HEK293T (cell line): Measurements from ENCODE around the gene CIT.
"Not testable (repeated sequence)": the region's sequence is repeated elsewhere in the genome, so short reads cannot be mapped to it uniquely, and the experiment has no call there.

Source experiments
- CTCF ChIA-PET: fragments of 350-600 bp; formaldehyde crosslinking; extraction: SDS; loops from one replicate; lab custom pipeline; 2021; ENCODE audit warnings: antibody characterized with exemption, inconsistent platforms; lab: Yijun Ruan, JAX
- POLR2A ChIA-PET: fragments of 350-600 bp; formaldehyde crosslinking; extraction: SDS; loops from one replicate; lab custom pipeline; 2020; ENCODE audit warnings: antibody characterized with exemption, inconsistent platforms; lab: Yijun Ruan, JAX
- DNase-seq: peaks from one replicate; pipeline ENCODE4 v3.0.0; 2012; ENCODE audit warnings: mixed read lengths; ENCODE audit errors: extremely low spot score
- ARNT ChIP-seq: fragments of 450-650 bp; IDR thresholded peaks from 2 replicates; pipeline ENCODE4 v1.6.1; 2017; ENCODE audit warnings: mild to moderate bottlenecking
- BHLHE40 ChIP-seq: fragments of 450-650 bp; IDR thresholded peaks from 2 replicates; pipeline ENCODE4 v1.6.1; 2016; ENCODE audit warnings: mild to moderate bottlenecking, moderate library complexity, borderline replicate concordance
- CTBP1 ChIP-seq: fragments of 450-650 bp; IDR thresholded peaks from 2 replicates; pipeline ENCODE4 v1.6.1; 2016; ENCODE audit warnings: borderline replicate concordance
- ELF4 ChIP-seq: fragments of 450-650 bp; IDR thresholded peaks from 2 replicates; pipeline ENCODE4 v1.6.1; 2017; ENCODE audit warnings: antibody characterized with exemption
- FOXA1 ChIP-seq: fragments of 450-650 bp; IDR thresholded peaks from 2 replicates; pipeline ENCODE4 v1.6.1; 2016; ENCODE audit warnings: mild to moderate bottlenecking
- FOXK2 ChIP-seq: fragments of 450-650 bp; IDR thresholded peaks from 2 replicates; pipeline ENCODE4 v1.6.1; 2016; ENCODE audit warnings: mild to moderate bottlenecking
- FOXM1 ChIP-seq: fragments of 450-650 bp; IDR thresholded peaks from 2 replicates; pipeline ENCODE4 v1.6.1; 2017; ENCODE audit warnings: mild to moderate bottlenecking, borderline replicate concordance
- HDGF ChIP-seq: fragments of 450-650 bp; IDR thresholded peaks from 2 replicates; pipeline ENCODE4 v1.6.1; 2017; ENCODE audit warnings: antibody characterized with exemption, borderline replicate concordance
- L3MBTL2 ChIP-seq: fragments of 450-650 bp; conservative IDR thresholded peaks from 2 replicates; pipeline ENCODE4 v1.6.1; 2016; ENCODE audit warnings: mild to moderate bottlenecking
- LEF1 ChIP-seq: fragments of 450-650 bp; IDR thresholded peaks from 2 replicates; pipeline ENCODE4 v1.6.1; 2017; ENCODE audit warnings: mild to moderate bottlenecking, borderline replicate concordance
- NFRKB ChIP-seq: fragments of 450-650 bp; IDR thresholded peaks from 2 replicates; pipeline ENCODE4 v1.6.1; 2016; ENCODE audit warnings: mild to moderate bottlenecking, moderate library complexity
- PKNOX1 ChIP-seq: fragments of 450-650 bp; IDR thresholded peaks from 2 replicates; pipeline ENCODE4 v1.6.1; 2016
- SP1 ChIP-seq: fragments of 450-650 bp; IDR thresholded peaks from 2 replicates; pipeline ENCODE4 v1.6.1; 2017
- SUZ12 ChIP-seq: fragments of 450-650 bp; IDR thresholded peaks from 2 replicates; pipeline ENCODE4 v1.6.1; 2016; ENCODE audit warnings: mild to moderate bottlenecking
- TARDBP ChIP-seq: fragments of 450-650 bp; IDR thresholded peaks from 2 replicates; pipeline ENCODE4 v1.6.1; 2016
- ZNF384 ChIP-seq: fragments of 450-650 bp; IDR thresholded peaks from 2 replicates; pipeline ENCODE4 v1.6.1; 2016

CIT gene

GRCh38 chr12:119712721-119713120 is 164.4 kb downstream of the CIT start:
- POLR2A ChIA-PET: no interaction called here
- CTCF ChIA-PET: interaction anchor here (0.6 kb wide), 1 partner anchor 10 kb away, joined by 4 read pairs; no protein-coding TSS in a partner anchor
- no peak for DNase-seq
- TF ChIP-seq ELF4 (no peak), SP1 (no peak), CTBP1 (no peak), LEF1 (no peak), SUZ12 (no peak), NFRKB (no peak), TARDBP (no peak), HDGF (no peak), PKNOX1 (no peak), FOXM1 (no peak), ARNT (no peak), FOXK2 (no peak), ZNF384 (no peak), L3MBTL2 (no peak), BHLHE40 (no peak)

DNA sequence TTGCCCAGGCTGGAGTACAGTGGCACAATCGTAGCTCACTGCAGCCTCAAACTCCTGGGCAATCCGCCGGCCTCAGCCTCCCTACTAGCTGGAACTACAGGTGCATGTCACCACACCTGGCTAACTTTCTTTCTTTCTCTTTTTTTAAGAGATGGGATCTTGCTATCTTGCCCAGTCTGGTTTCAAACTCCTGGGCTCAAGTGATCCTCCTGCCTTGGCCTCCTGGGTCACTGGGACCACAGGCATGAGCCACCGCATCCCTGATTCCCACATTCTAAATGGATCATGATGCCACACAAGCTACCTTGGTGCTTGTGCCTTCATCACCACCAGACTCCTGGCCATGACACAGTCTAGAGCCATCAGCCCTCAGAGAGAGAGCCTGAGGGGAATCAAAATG is 165.4 kb downstream of the CIT start:
- DNase-seq: no peak
- TF ChIP-seq TARDBP: no peak
- CTCF ChIA-PET: no interaction called here
- POLR2A ChIA-PET: no interaction called here

DNA sequence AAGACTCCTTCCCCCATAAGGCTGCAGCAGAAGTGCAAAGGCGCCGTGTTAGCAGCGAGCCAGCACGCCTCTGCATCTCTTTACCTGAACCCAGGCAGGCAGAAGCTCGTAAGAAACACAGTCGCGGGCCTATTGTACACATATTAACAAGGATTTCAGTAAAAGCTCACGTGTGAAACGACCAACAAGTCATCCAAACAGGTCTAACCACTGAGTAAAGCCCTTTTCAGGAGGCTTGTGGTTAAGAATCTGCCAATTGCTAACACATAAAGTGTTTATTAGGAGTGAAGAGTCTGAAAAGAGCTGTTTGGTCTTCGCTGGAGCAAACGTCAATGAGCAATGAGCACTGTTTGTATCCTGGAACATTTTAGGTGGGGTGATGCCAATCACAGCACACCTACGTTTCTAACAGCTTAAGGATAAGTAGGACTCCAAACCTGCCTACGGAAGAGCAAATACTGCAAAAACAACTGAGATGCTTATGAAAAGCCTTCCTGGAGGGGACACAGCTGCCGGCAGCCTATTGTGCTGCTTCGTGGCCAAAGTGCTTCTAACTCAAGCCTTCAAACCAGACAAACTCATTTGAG is 166.1 kb downstream of the CIT start:
- ChIA-PET CTCF (no interaction called here), POLR2A (no interaction called here)
- TF ChIP-seq ZNF384 (no peak), SUZ12 (no peak), FOXA1 (no peak), BHLHE40 (no peak), HDGF (no peak), NFRKB (no peak), LEF1 (no peak), L3MBTL2 (no peak), TARDBP (no peak)
- DNase-seq: no peak

GRCh38 chr12:119710374-119710964 is 166.7 kb downstream of the CIT start:
- no peak for DNase-seq
- POLR2A ChIA-PET: no interaction called here
- no peak for TF ChIP-seq LEF1
- TF ChIP-seq L3MBTL2: no peak
- no peak for TF ChIP-seq FOXK2
- no peak for TF ChIP-seq ARNT
- no peak for TF ChIP-seq FOXM1
- no peak for TF ChIP-seq TARDBP
- TF ChIP-seq ELF4: no peak
- TF ChIP-seq BHLHE40: no peak
- TF ChIP-seq SUZ12: no peak
- TF ChIP-seq SP1: no peak
- no peak for TF ChIP-seq CTBP1
- TF ChIP-seq FOXA1: no peak
- no peak for TF ChIP-seq PKNOX1
- no peak for TF ChIP-seq HDGF
- TF ChIP-seq NFRKB: no peak
- no peak for TF ChIP-seq ZNF384
- CTCF ChIA-PET: no interaction called here

GRCh38 chr12:119706427-119706826 is 170.7 kb downstream of the CIT start:
- DNase-seq, POLR2A ChIA-PET, CTCF ChIA-PET: not testable (repeated sequence)

GRCh38 chr12:119705182-119705581 is 171.9 kb downstream of the CIT start:
- no peak for TF ChIP-seq ARNT
- no peak for TF ChIP-seq PKNOX1
- TF ChIP-seq HDGF: no peak
- TF ChIP-seq LEF1: no peak
- POLR2A ChIA-PET: no interaction called here
- no peak for DNase-seq
- CTCF ChIA-PET: no interaction called here

DNA sequence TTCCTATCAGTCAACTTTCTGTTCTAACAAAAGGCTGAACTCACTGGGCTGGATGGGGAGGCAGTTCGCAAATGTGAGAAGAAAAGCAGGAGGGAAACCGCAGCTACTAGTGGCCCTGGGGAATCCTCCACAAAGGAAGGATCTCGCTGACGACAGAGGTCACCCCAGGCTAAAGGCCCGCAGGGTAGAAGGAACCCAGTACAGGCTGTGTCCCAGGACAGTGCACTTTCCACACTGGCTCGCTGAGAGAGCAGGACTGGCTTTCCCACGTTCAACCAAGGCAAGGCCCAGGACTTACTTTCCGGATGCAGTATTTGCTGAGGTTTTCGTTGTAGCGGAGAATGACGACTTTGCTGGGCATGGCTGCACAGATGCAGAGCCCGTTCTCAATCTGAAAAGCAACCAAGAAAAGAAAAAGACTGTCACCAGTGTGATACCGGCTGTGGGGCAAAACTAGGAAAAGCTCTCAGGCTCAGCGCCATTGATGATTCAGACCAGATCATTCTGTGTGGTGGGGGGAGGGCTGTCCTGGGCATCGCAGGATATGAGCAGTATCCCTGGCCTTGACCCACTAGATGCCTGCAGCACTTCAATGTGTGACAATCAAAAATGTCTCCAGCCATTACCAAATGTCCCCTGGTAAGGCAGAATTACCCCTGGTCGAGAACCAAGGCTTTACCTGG is 172.9 kb downstream of the CIT start:
- no peak for DNase-seq
- ChIA-PET CTCF (no interaction called here), POLR2A (no interaction called here)
- TF ChIP-seq HDGF: no peak
- TF ChIP-seq FOXM1: no peak
- no peak for TF ChIP-seq TARDBP
- no peak for TF ChIP-seq FOXA1
